ENCODE measurements around the gene GABRB1.

GABRB1 gene

GRCh38 chr4:47053485-47053884 lies 22.1 kb downstream of the GABRB1 start:
- Mint-ChIP-seq H3K27ac (no peak overlapping the region), H3K4me1 (peaks cover 27% of the 10 kb centered on the region), H3K36me3 (ENCODE audit: low read depth) (no peaks in the 10 kb centered on the region), H3K4me3 (no peak overlapping the region), H3K27me3 (ENCODE audit: low read depth, poor library complexity) (peaks cover 10% of the 10 kb centered on the region), H3K9me3 (no peaks in the 10 kb centered on the region)
- TF ChIP-seq CTCF (IDR thresholded peaks at IDR 0.05), result no peak
- no peak for DNase-seq

GRCh38 chr4:47054130-47054529 lies 22.8 kb downstream of the GABRB1 start:
- Mint-ChIP-seq H3K9me3 (no peaks in the 10 kb centered on the region), H3K27me3 (ENCODE audit: low read depth, poor library complexity) (peaks cover 10% of the 10 kb centered on the region), H3K36me3 (ENCODE audit: low read depth) (no peaks in the 10 kb centered on the region), H3K4me3 (no peak overlapping the region), H3K4me1 (peaks cover 27% of the 10 kb centered on the region), H3K27ac (no peak overlapping the region)
- TF ChIP-seq CTCF (IDR thresholded peaks at IDR 0.05), result no peak
- DNase-seq, result no peak

- Mint-ChIP-seq H3K27me3 (ENCODE audit: low read depth, poor library complexity) (peaks cover 10% of the 10 kb centered on the region), H3K4me3 (no peak overlapping the region), H3K36me3 (ENCODE audit: low read depth) (no peaks in the 10 kb centered on the region), H3K9me3 (no peaks in the 10 kb centered on the region), H3K4me1 (no peaks in the 10 kb centered on the region), H3K27ac (no peak overlapping the region)
- TF ChIP-seq CTCF (IDR thresholded peaks at IDR 0.05), result no peak
- DNase-seq, result no peak
Measured at GRCh38 chr4:47057991-47058390, 26.6 kb downstream of the GABRB1 start.

GRCh38 chr4:47060561-47060960 lies 29.2 kb downstream of the GABRB1 start:
- TF ChIP-seq CTCF (IDR thresholded peaks at IDR 0.05), result no peak
- Mint-ChIP-seq H3K36me3 (ENCODE audit: low read depth) (no peaks in the 10 kb centered on the region), H3K9me3 (no peaks in the 10 kb centered on the region), H3K4me1 (no peaks in the 10 kb centered on the region), H3K27me3 (ENCODE audit: low read depth, poor library complexity) (peaks cover 7% of the 10 kb centered on the region), H3K27ac (no peak overlapping the region), H3K4me3 (no peak overlapping the region)
- no peak for DNase-seq

- Mint-ChIP-seq H3K27me3 (ENCODE audit: low read depth, poor library complexity) (peaks cover 5% of the 10 kb centered on the region), H3K27ac (no peak overlapping the region), H3K4me1 (no peaks in the 10 kb centered on the region), H3K4me3 (no peak overlapping the region), H3K36me3 (ENCODE audit: low read depth) (no peaks in the 10 kb centered on the region), H3K9me3 (no peaks in the 10 kb centered on the region)
- DNase-seq, result no peak
- no peak for TF ChIP-seq CTCF (IDR thresholded peaks at IDR 0.05)
Measured at GRCh38 chr4:47061435-47061834, 30.1 kb downstream of the GABRB1 start.

GRCh38 chr4:47065051-47065481 lies 33.7 kb downstream of the GABRB1 start:
- DNase-seq, result no peak
- no peaks in the 10 kb centered on the region for H3K4me1 Mint-ChIP-seq
- no peak overlapping the region for H3K27ac Mint-ChIP-seq
- H3K9me3 Mint-ChIP-seq, result no peaks in the 10 kb centered on the region
- H3K4me3 Mint-ChIP-seq, result no peak overlapping the region
- H3K27me3 Mint-ChIP-seq (ENCODE audit: low read depth, poor library complexity), result peaks cover 3% of the 10 kb centered on the region
- no peak for TF ChIP-seq CTCF (IDR thresholded peaks at IDR 0.05)
- no peaks in the 10 kb centered on the region for H3K36me3 Mint-ChIP-seq (ENCODE audit: low read depth)

Measured in nephron progenitor cell (in vitro differentiated cells).